Caco-2 (cell line): ENCODE measurements around the gene KIDINS220. TPM values are rescaled to one million over a fixed set of nuclear protein-coding genes. Genes with fewer than 3 reads are reported as not detected.

Experiments used
- BruUV-seq: library from RNA; stranded (reverse); fragments of 400-500 nt; replicated peaks from 2 replicates; lab custom pipeline; 2021; lab: Mats Ljungman, UMichigan
- CTCF ChIA-PET: fragments of 300-600 bp; sonication (Branson Sonifier 250); formaldehyde crosslinking; loops from one replicate; lab custom pipeline; 2022; ENCODE audit warnings: antibody characterized with exemption; lab: Charles Lee
- POLR2A ChIA-PET: fragments of 300-600 bp; sonication (Branson Sonifier 250); formaldehyde crosslinking; loops from one replicate; lab custom pipeline; 2022; ENCODE audit warnings: antibody characterized with exemption; lab: Charles Lee
- DNase-seq, 2 experiments: peaks; one replicate each; pipeline versions ENCODE4 v3.0.0 to v3.0.0-alpha.2; 2020 to 2022
- H3K27me3 ChIP-seq: replicated peaks from 2 replicates; pipeline ENCODE4 v1.6.0; 2011; ENCODE audit warnings: low read length; ENCODE audit not compliant: control insufficient read depth, insufficient read depth
- H3K36me3 ChIP-seq: 2 replicates; pipeline ENCODE4 v1.5.1; 2011; ENCODE audit warnings: low read length; ENCODE audit not compliant: control insufficient read depth, insufficient read depth
- H3K4me1 ChIP-seq: fragments of 250-450 bp; sonication (Bioruptor Pico); 2 replicates; pipeline ENCODE4 v1.5.1; 2020; ENCODE audit warnings: mild to moderate bottlenecking
- H3K4me3 ChIP-seq: 2 replicates; pipeline ENCODE4 v1.5.1; 2011; ENCODE audit warnings: low read depth, mild to moderate bottlenecking, control low read depth, low read length
- H3K9me3 ChIP-seq: fragments of 250-450 bp; sonication (Bioruptor Pico); 2 replicates; pipeline ENCODE4 v1.5.1; 2020; ENCODE audit warnings: mild to moderate bottlenecking, moderate library complexity
- H3K27ac Mint-ChIP-seq: one replicate; pipeline ENCODE4 v1.8.0; 2022; ENCODE audit warnings: mixed read lengths; ENCODE audit not compliant: unreplicated experiment
- H3K27me3 Mint-ChIP-seq: one replicate; pipeline ENCODE4 v1.8.0; 2022; ENCODE audit warnings: mixed read lengths; ENCODE audit not compliant: insufficient read depth, unreplicated experiment
- H3K36me3 Mint-ChIP-seq: one replicate; pipeline ENCODE4 v1.8.0; 2022; ENCODE audit warnings: mild to moderate bottlenecking, mixed read lengths; ENCODE audit not compliant: insufficient read depth, unreplicated experiment
- H3K4me1 Mint-ChIP-seq: one replicate; pipeline ENCODE4 v1.8.0; 2022; ENCODE audit warnings: low read depth, mixed read lengths; ENCODE audit not compliant: unreplicated experiment
- H3K4me3 Mint-ChIP-seq: one replicate; pipeline ENCODE4 v1.8.0; 2022; ENCODE audit warnings: mild to moderate bottlenecking, moderate library complexity, mixed read lengths; ENCODE audit not compliant: unreplicated experiment
- H3K9me3 Mint-ChIP-seq: one replicate; pipeline ENCODE4 v1.8.0; 2022; ENCODE audit warnings: mixed read lengths; ENCODE audit not compliant: unreplicated experiment
- intact Hi-C: fragments of 100-400 bp; cut with micrococcal nuclease; formaldehyde crosslinking; loops from one replicate; pipeline ENCODE4 v1.10.0; 2022; ENCODE audit not compliant: unreplicated experiment
- total RNA-seq: library from RNA; stranded (reverse); gene quantifications from 2 replicates; pipeline ENCODE4 v1.2.3, GENCODE V29; 2022
- TF ChIP-seq, protein P1 (sequence below), 2 experiments: fragments of 200-600 bp in 1 of 2; IDR thresholded peaks; 1 replicate in 1 of 2; 2 replicates in 1 of 2; pipeline versions ENCODE4 v1.5.1 to v1.8.0; 2011 to 2022; ENCODE audit warnings: antibody characterized with exemption in 1 of 2, control low read depth in 1 of 2, inconsistent platforms in 1 of 2, low read depth in 1 of 2, low read length in 1 of 2, mild to moderate bottlenecking in 1 of 2, moderate library complexity in 1 of 2; ENCODE audit not compliant: insufficient read depth in 1 of 2, severe bottlenecking in 1 of 2, unreplicated experiment in 1 of 2

The KIDINS220 gene
- total RNA-seq, 1 experiment from 2014 or later, result 32.8 TPM

GRCh38 chr2:8794923-8795825 is 42.2 kb downstream of the KIDINS220 start:
- H3K36me3 ChIP-seq, result no peaks in the 10 kb centered on the region; the same call in 1 of the 2 replicates
- Mint-ChIP-seq H3K27ac (no peak overlapping the region), H3K9me3 (no peaks in the 10 kb centered on the region), H3K4me1 (no peaks in the 10 kb centered on the region), H3K27me3 (no peaks in the 10 kb centered on the region), H3K36me3 (peaks cover 8% of the 10 kb centered on the region), H3K4me3 (no peak overlapping the region)
- ChIA-PET POLR2A (no interaction called here), CTCF (no interaction called here)
- no peaks in the 10 kb centered on the region for H3K4me1 ChIP-seq
- DNase-seq, result no peak
- H3K4me3 ChIP-seq, result no peak overlapping the region
- BruUV-seq, result no TSS peak
- H3K27me3 ChIP-seq, result no peaks in the 10 kb centered on the region
- no peaks in the 10 kb centered on the region for H3K9me3 ChIP-seq
- intact Hi-C loops, result no loop called here
- TF ChIP-seq, protein P1, sequence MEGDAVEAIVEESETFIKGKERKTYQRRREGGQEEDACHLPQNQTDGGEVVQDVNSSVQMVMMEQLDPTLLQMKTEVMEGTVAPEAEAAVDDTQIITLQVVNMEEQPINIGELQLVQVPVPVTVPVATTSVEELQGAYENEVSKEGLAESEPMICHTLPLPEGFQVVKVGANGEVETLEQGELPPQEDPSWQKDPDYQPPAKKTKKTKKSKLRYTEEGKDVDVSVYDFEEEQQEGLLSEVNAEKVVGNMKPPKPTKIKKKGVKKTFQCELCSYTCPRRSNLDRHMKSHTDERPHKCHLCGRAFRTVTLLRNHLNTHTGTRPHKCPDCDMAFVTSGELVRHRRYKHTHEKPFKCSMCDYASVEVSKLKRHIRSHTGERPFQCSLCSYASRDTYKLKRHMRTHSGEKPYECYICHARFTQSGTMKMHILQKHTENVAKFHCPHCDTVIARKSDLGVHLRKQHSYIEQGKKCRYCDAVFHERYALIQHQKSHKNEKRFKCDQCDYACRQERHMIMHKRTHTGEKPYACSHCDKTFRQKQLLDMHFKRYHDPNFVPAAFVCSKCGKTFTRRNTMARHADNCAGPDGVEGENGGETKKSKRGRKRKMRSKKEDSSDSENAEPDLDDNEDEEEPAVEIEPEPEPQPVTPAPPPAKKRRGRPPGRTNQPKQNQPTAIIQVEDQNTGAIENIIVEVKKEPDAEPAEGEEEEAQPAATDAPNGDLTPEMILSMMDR (IDR thresholded peaks at IDR 0.05; ENCODE audit: insufficient read depth in 1 of 2, low read depth in 1 of 2, low read length in 1 of 2, severe bottlenecking in 1 of 2, unreplicated experiment in 1 of 2), result no peak

DNA sequence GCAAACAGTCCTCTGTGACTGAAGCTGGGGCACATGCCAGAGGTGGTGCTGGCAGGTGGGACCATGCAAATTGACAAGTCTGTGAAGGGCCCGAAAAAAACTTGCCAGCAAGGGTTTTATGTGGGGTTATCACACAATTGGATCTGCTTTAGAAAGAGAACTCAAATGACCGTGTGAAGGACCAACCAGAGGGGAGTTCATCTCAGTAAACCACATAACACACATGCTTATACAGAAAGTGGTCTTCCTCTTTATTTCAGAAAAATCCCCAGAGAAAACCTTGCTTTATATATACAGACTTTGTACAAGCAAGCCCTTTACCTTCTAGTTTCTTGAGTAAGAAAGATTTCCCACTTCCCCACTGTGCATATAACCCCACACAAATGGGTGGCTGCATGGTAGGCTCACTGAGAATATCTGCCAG is 46.7 kb downstream of the KIDINS220 start:
- no peaks in the 10 kb centered on the region for H3K36me3 ChIP-seq
- TF ChIP-seq, protein P1 (IDR thresholded peaks at IDR 0.05; ENCODE audit: insufficient read depth in 1 of 2, low read depth in 1 of 2, low read length in 1 of 2, severe bottlenecking in 1 of 2, unreplicated experiment in 1 of 2), result no peak

DNA sequence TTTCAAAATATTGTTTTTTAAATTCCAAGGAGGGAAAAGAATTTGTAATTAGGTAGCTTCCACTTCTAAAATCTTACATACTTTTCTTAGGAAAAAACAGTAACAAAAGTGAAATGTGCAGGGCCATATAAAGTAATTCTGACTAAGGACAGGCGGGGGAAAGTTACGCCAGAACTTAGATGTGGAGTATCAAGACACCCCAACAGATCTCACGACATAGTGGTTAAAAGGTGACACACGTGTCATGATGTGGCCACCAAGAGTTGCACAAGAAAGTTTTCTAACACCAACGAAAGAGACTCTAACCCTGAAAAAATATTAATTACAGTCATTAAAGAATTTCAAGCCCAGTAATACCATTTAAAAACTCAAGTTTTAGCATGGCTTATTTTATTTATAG is 51.0 kb downstream of the KIDINS220 start:
- TF ChIP-seq, protein P1 (IDR thresholded peaks at IDR 0.05; ENCODE audit: insufficient read depth in 1 of 2, low read depth in 1 of 2, low read length in 1 of 2, severe bottlenecking in 1 of 2, unreplicated experiment in 1 of 2), result no peak
- ChIA-PET POLR2A (no interaction called here), CTCF (no interaction called here)
- no TSS peak for BruUV-seq
- H3K9me3 Mint-ChIP-seq, result no peaks in the 10 kb centered on the region
- no peak overlapping the region for H3K4me3 ChIP-seq
- DNase-seq, result no peak
- H3K36me3 ChIP-seq, result no peaks in the 10 kb centered on the region
- peaks cover 17% of the 10 kb centered on the region for H3K4me1 Mint-ChIP-seq
- no peak overlapping the region for H3K4me3 Mint-ChIP-seq
- peaks cover 16% of the 10 kb centered on the region for H3K4me1 ChIP-seq
- no peaks in the 10 kb centered on the region for H3K9me3 ChIP-seq
- no peak overlapping the region for H3K27ac Mint-ChIP-seq
- H3K27me3 Mint-ChIP-seq, result no peaks in the 10 kb centered on the region
- peaks cover 14% of the 10 kb centered on the region for H3K36me3 Mint-ChIP-seq
- no peaks in the 10 kb centered on the region for H3K27me3 ChIP-seq
- intact Hi-C loops, result no loop called here

More for the DNA sequence above, 46.7 kb downstream of the KIDINS220 start:
- intact Hi-C loops, result no loop called here
- BruUV-seq, result no TSS peak
- Mint-ChIP-seq H3K36me3 (peaks cover 14% of the 10 kb centered on the region), H3K4me1 (no peaks in the 10 kb centered on the region), H3K27me3 (no peaks in the 10 kb centered on the region), H3K4me3 (no peak overlapping the region), H3K27ac (no peak overlapping the region), H3K9me3 (no peaks in the 10 kb centered on the region)
- Histone ChIP-seq H3K4me3 (no peak overlapping the region), H3K27me3 (no peaks in the 10 kb centered on the region), H3K4me1 (no peaks in the 10 kb centered on the region), H3K9me3 (no peaks in the 10 kb centered on the region)
- DNase-seq, result no peak
- POLR2A ChIA-PET, result no interaction called here
- CTCF ChIA-PET, result no interaction called here
